DOHH2 (cell line): ENCODE data around the gene GIGYF2.

Experiments used
- EZH2phosphoT487 ChIP-seq: fragments of 200-600 bp; sonication (generic); IDR thresholded peaks from 2 replicates; pipeline ENCODE4 v1.6.1; 2017; ENCODE audit warnings: borderline replicate concordance, mild to moderate bottlenecking, antibody characterized with exemption, low read length, moderate library complexity, mixed read lengths
- TF ChIP-seq, protein P1 (sequence below): fragments of 200-600 bp; sonication (generic); IDR thresholded peaks from one replicate; pipeline ENCODE4 v1.5.1; 2014; ENCODE audit warnings: antibody characterized with exemption, mild to moderate bottlenecking, low read depth, low read length; ENCODE audit not compliant: poor library complexity, severe bottlenecking

DNA sequence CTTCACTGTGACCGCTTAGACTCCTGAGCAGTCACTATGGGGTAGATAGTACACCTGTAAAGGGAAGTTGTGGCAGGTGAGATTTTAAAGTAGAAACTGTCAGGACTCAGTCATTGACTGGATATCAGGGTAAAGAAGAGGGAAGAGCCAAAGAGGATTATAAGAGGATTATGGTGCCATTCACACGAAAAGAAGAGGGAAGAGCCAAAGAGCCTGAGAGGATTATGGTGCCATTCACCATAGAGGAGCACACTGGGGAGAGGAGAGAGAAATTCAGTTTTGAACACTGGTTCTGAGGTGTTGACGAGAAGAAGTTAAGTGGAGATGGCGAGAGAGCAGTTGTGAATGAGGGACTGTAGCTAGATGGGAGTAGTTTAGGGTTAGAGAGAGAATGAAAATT, 96.1 kb downstream of the GIGYF2 start:
- TF ChIP-seq, protein P1, sequence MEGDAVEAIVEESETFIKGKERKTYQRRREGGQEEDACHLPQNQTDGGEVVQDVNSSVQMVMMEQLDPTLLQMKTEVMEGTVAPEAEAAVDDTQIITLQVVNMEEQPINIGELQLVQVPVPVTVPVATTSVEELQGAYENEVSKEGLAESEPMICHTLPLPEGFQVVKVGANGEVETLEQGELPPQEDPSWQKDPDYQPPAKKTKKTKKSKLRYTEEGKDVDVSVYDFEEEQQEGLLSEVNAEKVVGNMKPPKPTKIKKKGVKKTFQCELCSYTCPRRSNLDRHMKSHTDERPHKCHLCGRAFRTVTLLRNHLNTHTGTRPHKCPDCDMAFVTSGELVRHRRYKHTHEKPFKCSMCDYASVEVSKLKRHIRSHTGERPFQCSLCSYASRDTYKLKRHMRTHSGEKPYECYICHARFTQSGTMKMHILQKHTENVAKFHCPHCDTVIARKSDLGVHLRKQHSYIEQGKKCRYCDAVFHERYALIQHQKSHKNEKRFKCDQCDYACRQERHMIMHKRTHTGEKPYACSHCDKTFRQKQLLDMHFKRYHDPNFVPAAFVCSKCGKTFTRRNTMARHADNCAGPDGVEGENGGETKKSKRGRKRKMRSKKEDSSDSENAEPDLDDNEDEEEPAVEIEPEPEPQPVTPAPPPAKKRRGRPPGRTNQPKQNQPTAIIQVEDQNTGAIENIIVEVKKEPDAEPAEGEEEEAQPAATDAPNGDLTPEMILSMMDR: no peak
- TF ChIP-seq EZH2phosphoT487: no peak
